Suppressor macrophage (primary cell): ENCODE measurements around the gene GDI2.

Experiments
- DNase-seq, 4 experiments: peaks; one replicate each; pipeline ENCODE4 v3.0.0-alpha.2; 2020 to 2022

GDI2 gene

DNA sequence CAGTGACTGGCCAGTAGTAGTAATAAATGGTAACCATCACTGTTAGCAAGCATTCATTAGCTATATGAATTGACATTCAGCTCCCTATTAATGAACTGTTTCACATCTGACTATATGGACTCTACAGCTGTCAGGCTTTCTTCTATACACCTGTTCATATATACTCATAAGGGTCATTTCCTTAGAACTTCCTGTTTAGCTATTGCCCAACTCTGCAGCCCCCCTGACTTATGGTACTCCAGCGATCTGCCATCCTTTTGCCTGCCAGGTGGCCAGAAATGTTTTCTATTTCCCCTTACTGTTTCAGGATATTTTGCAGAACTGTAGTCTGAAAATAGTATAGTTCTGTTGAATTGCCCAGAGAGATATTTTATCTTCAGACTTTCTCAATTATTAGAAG lies 72.0 kb downstream of the GDI2 start:
- DNase-seq: no peak

DNA sequence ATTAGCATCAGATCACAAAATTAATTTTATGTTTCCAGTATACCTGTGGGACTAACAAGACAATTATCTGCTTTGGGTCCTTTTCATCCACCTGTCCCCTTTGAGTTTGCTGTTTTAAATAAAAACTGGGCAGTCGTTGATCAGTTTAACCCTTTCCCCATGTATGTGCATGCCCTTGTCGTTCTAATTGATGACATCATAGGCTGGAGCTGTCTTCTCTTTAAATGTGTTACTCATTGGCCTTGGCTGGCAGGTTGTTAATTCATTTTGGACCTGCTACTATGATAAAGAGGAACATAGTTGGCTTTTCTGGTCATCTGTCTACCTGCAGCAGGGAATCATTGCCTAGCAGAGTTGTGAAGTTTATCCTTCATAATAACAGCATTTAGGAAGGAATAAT lies 74.8 kb downstream of the GDI2 start:
- no peak for DNase-seq

DNA sequence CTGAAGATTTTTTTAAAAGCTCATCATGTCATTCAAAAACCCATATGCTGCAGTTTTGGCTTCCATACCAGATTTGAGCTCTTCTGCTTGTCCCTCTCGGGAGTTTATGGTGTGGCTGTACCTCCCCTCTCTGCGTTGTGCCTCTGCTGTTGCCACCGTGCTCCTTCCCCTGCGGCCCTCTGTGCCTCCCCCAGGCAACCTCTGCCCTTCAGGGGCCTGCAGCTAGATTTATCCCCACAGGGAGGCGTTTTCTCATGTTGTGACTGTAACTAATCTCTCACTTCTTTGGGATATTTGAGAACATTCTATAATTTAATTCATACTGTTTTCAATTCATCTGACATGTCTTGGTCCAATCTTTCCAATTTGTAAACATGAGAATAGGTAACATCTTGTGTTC lies 75.9 kb downstream of the GDI2 start:
- DNase-seq: no peak

DNA sequence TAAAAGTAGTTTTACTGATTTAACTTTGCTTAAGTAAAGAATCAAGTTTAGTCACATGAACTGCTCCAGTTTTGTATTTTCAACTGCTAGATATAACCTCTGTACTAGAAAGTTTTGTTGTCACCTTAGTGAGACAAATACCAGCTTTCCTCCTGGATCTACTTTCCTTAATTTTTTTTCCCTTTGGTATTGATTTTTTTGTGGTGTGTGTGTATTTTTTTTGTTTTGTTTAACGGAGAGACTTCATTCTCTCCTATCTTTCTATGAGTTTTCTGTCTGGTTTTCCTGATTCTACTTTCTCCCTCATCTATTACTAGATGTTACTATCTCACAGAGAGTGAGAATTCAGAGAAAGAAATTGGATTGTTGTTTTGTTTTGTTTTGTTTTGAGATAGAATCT lies 76.6 kb downstream of the GDI2 start:
- DNase-seq: no peak

DNA sequence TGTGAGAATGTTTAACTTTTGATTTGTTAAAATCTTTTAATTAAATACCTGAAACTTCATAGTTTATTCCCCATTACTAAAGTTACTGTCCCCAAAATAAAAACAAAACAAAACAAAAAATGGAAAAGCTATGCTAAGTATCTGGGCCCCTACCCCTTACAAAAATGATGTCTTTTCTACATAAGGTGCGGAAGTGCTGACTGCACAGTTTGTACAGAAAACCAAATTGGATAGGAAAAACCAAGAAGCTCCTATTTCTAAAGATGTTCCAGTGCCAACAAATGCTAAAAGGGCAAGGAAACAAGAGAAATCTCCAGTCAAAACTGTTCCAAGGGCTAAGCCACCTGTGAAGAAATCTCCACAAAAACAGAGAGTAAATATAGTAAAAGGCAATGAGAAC lies 78.1 kb downstream of the GDI2 start:
- no peak for DNase-seq

DNA sequence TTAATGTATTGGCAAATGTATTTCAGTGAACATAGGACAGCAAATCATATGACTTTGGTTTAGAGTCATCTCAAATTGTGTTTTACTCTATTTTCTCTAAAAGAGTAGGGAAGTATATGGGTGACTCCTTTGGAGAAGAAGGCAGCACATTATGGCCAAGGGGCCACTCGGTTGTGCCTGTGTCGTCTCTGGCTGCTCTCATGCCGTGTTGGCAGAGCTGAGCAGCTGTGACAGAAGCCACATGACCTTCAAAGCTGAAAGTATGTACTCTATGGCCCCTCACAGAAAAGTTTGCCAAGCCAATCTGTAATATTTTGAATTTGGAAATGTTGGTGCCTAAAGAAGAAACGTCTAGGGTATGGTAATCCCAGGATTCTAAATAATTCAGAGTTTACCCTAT lies 81.1 kb downstream of the GDI2 start:
- DNase-seq: no peak

DNA sequence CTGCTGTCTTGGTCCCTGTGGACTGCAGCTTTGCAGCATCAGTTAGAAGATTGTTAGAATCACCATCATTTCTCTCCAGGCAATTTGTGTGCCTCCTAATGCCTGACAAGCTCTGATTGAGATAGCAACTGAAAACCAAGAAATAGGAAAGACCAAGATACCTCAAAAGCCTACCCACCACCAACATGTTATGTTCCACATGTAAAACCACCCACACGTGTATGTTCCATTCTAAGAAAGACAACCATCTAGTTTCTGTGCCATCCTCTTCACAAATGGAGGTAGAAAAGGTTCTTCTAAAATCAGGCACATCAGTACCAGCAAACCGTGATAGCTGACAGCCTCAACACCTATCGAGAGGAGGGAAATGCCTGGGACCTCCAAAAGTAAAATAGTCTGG lies 81.7 kb downstream of the GDI2 start:
- no peak for DNase-seq

DNA sequence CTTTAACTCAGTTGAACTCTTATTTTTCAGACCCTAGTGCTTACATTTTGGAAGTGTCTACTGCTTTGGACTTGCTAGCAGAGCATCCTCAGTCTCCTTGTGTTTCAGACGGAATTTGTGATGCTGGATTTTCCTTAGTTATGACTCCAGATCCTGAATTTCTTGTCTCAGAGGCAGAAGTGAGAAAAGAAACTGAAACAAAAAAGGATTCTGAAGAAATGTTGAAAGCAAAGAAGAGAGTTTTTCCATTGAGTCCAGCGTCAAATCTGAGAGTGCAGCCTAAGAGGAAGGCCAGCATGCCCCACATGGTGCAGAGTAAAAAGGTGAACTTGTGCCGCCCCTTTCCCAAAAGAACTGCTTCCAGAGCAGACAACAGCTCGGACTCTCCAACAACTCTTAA lies 82.5 kb downstream of the GDI2 start:
- DNase-seq: no peak

DNA sequence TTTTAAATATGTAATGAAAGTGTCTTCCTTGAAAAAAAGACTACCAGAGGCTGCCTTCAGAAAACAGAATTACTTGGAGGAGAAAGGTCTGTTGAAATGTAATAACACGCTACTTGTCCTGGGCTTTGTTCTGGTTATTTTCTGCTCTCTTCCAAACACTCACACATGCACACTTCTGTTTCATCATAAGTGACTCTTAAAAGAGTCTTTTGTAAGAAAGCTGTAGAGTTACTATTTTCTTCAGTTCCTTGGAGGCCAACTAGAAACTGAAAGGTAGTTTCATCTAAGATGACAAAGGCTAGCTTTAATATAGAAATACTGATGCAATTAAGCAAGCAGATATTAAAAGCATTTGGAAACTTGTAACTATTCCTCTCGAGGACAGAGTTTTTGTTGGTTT lies 89.5 kb downstream of the GDI2 start:
- no peak for DNase-seq

DNA sequence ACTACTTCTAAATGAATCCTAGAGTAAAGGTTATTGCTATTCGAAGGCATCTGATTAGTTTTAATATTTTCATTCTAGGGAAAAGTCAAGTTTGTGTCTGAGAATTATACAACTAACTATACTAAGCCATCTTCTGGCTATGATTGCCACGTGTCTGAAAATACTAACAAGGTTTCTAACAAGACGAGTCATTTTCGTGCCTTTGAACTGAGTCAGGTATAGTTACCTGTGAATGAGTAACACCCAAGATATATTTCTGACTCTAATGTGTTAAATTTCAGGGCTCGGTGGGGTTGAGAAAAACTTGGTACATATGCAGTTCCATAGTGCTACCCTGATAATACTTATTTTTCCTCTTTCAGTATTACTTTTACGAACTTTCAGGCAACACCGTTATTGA lies 93.1 kb downstream of the GDI2 start:
- DNase-seq: no peak

DNA sequence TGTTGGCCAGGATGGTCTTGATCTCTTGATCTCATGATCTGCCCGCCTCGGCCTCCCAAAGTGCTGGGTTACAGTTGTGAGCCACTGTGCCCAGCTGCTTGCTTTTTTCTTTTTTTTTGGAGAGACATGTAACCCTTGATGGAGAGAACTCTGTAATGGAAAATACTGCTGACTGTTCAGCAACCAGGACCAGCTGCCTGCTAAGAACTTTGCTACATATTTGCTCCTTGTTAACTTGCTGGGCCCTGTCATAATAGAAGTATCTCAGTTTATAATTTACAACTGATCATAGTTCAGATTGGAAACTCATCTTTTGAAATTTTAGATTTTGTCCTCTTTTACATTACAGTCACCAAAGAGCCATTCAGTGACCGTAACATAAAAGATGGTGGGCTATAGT lies 93.7 kb downstream of the GDI2 start:
- no peak for DNase-seq
